Astrocyte of the cerebellum (primary cell): Measurements from ENCODE around the gene HARS1.
"Not testable (repeated sequence)": the region's sequence is repeated elsewhere in the genome, so short reads cannot be mapped to it uniquely, and the experiment has no call there.

Experiments used
- DNase-seq: peaks from one replicate; pipeline ENCODE4 v3.0.0-alpha.2; 2011; ENCODE audit warnings: low read depth
- H3K4me3 ChIP-seq: 2 replicates; pipeline ENCODE4 v1.5.1; 2011; ENCODE audit warnings: mild to moderate bottlenecking, low read depth, low read length, moderate library complexity
- in situ Hi-C: cut with HindIII; loops from 2 replicates; pipeline ENCODE4 v1.10.0; 2017; ENCODE audit warnings: low sequenced_read_pairs
- TF ChIP-seq, protein P1 (sequence below): IDR thresholded peaks from 2 replicates; pipeline ENCODE4 v1.5.1; 2012; ENCODE audit warnings: low read length, low read depth, moderate library complexity, mild to moderate bottlenecking; ENCODE audit errors: missing control alignments

HARS1 gene, protein sequence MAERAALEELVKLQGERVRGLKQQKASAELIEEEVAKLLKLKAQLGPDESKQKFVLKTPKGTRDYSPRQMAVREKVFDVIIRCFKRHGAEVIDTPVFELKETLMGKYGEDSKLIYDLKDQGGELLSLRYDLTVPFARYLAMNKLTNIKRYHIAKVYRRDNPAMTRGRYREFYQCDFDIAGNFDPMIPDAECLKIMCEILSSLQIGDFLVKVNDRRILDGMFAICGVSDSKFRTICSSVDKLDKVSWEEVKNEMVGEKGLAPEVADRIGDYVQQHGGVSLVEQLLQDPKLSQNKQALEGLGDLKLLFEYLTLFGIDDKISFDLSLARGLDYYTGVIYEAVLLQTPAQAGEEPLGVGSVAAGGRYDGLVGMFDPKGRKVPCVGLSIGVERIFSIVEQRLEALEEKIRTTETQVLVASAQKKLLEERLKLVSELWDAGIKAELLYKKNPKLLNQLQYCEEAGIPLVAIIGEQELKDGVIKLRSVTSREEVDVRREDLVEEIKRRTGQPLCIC

DNA sequence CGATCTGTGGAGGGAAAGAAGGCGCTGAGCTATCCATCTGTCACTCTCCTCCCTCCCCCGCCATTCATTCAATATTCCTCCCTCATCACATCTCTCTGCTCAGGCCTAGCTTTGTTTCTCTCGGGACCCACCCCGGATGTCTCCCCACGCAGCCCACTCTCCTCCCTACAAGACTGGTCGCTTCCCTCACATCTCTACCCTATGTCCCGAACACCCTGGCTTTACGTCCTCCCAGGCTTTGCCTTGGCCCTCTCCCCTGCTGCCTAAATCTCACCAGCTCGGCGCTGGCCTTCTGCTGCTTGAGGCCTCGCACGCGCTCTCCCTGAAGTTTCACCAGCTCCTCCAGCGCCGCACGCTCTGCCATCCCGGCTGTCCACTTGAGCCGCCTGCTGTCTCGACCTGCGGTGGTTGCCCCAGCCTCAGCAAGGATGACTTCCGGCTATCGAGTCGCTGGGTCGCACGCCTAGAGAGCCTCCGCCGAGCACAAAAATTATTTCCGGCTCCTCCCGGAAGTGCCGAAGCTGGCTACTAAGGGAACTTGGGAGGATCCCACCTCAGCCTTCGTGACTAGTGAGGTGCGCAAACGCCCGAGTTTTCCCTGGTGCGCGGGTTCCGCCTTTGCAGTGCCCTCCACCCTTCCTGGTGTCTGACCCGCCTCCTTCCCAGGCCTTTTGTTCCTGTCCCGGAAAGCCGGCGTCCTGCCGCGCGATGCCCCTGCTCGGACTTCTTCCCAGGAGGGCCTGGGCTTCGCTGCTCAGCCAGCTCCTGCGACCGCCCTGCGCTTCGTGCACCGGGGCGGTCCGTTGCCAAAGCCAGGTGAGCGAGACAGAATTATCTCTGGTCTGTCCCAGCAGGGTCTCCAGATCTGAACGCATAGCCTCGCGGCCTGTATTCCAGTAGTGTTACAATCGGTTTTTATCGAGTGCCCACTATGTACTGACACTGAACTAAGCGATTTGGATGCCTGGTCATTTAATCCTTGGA lies at the start of gene HARS1, which contains the start of gene HARS2:
Gene HARS1 (minus strand): TSS at position 430 of the 984 bp plus-strand sequence. CDS start 66 bp downstream, at position 364.
Gene HARS2 (plus strand): TSS at position 515 of the 984 bp plus-strand sequence. CDS start 194 bp downstream, at position 709.
- TF ChIP-seq, protein P1, sequence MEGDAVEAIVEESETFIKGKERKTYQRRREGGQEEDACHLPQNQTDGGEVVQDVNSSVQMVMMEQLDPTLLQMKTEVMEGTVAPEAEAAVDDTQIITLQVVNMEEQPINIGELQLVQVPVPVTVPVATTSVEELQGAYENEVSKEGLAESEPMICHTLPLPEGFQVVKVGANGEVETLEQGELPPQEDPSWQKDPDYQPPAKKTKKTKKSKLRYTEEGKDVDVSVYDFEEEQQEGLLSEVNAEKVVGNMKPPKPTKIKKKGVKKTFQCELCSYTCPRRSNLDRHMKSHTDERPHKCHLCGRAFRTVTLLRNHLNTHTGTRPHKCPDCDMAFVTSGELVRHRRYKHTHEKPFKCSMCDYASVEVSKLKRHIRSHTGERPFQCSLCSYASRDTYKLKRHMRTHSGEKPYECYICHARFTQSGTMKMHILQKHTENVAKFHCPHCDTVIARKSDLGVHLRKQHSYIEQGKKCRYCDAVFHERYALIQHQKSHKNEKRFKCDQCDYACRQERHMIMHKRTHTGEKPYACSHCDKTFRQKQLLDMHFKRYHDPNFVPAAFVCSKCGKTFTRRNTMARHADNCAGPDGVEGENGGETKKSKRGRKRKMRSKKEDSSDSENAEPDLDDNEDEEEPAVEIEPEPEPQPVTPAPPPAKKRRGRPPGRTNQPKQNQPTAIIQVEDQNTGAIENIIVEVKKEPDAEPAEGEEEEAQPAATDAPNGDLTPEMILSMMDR, result no peak
- in situ Hi-C loops, result no loop called here

DNA sequence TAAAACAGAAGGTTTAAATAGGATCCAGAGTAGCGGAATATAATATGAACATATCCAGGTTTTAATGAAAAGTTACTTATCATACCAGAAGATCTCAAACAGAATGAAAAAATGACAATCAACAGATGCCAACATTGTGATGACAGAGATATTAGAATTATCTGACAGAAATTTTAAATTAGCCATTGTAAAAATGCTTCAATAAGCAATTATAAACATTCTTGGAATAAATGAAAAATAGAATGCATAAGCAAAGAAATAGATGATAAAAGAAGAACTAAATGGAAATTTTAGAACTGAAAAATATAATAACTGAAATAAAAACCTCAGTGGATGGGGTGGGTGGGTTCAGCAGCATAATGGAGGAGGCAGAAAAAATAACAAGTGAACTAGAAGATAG lies 46.3 kb upstream of the HARS1 start:
- in situ Hi-C loops, result no loop called here
- TF ChIP-seq, protein P1, result no peak
- no peak overlapping the region for H3K4me3 ChIP-seq
- no peak for DNase-seq

More for the DNA sequence above, at the start of gene HARS1, which contains the start of gene HARS2:
- DNase-seq, result peak; percentile 82
- H3K4me3 ChIP-seq, result peak within 1 kb of the TSS; percentile 95

DNA sequence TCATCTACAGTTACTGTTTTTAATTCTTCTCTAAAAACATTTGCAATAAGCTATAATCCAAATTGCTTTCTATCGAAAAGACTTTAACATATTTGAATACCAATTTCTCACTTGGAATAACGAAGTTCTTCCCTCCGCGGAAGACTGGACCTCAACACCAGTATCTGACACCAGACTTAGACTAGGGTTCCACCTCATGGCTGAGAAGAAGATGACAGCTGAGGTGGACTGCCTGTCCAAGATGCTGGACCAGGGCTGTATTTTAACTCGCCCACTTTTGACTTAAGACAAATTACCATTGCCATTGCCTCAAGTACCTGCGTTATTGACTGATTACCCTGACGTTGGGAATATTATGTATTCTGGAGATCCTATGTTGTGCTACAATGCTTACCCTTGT lies 43.2 kb upstream of the HARS1 start:
- DNase-seq, result no peak
- in situ Hi-C loops, result no loop called here
- no peak overlapping the region for H3K4me3 ChIP-seq
- TF ChIP-seq, protein P1, result peak; percentile 11

DNA sequence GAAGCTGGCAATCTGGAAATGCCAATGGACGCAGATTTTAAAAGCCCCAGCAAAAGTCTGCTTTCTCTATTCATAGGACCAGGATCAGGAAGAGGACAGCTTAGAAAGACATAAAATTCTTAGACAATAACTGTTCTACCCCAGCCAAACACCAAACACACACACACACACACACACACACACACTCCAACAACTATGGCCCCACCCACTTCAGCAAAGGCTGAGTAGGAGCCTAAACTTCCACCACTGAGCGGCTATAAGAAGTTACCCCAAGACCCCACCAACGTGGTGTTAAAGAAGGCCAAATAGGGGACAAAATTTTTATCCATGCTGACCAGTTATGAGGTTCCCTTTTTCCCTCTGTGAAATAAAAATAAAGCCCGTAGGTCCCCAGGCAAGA lies 41.9 kb upstream of the HARS1 start:
- TF ChIP-seq, protein P1, result no peak
- no peak for DNase-seq
- in situ Hi-C loops, result no loop called here

DNA sequence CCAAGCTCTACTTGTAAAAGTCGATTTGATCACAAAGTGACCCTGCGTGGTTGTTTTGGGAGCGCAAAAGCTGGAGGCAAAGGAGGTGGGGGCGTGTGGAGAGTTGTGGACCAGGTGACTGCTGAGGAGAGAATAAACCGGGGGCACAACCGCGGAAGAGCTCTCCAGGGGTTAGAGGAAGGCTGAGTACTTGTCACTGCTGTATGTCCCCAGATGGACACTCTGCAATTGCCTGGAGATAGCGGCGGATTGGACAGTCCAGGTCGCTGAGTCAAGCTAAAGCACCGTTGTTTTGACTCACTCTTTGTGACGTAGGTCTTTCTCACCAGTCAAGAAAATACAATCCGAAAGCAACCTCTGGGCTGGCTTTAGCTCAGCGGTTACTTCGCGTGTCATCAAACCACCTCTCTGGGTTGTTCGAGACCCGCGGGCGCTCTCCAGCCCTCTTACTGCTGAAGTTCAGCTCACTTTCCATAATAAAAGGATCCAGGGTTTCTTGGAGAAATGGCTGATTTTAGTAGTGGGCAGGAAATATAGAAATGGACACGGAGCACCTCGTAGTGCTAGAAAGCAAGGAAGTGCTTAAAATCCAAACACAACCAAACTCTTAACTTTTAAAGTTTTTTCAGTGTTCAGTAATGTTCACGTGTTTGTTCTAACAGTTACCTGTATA lies 34.8 kb upstream of the HARS1 start:
- TF ChIP-seq, protein P1, result no peak
- in situ Hi-C loops, result no loop called here
- peak overlapping the region; percentile 42 for H3K4me3 ChIP-seq
- peak; percentile 77 for DNase-seq

More for the DNA sequence above, 41.9 kb upstream of the HARS1 start:
- no peak overlapping the region for H3K4me3 ChIP-seq

DNA sequence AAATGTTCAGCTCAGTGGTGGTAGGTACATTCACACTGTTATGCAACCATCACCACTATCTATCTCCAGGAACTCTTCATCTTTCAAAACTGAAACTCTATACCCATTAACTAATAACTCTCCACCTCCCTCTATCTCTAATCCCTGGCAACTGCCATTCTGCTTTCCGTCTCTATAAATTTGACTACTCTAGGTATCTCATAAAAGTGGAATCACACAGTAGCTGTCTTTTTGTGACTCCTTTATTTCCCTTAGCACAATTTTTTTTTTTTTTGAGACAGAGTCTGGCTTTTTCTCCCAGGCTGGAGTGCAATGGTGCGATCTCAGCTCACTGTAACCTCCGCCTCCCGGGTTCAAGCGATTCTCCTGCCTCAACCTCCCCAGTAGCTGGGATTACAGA lies 30.2 kb upstream of the HARS1 start:
- in situ Hi-C loops, DNase-seq, H3K4me3 ChIP-seq: not testable (repeated sequence)

DNA sequence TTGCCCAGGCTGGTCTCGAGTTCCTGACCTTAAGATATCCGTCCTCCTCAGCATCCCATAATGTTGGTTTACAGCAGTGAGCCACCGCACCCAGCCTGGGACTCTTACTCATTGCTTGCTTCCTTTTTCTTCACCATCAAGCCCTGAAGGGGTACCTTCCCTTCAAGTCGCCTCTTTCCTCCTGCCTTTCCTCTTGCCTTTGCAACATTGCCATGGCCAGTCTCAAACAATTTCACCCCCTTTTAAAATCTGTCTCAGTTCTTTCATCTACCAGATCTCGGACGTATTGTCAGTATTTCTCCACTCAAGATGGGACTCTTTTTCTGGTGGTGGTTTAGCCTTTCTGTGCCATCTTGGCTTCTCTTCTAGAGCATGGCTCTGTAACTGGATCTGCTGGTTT lies 29.6 kb upstream of the HARS1 start:
- in situ Hi-C loops, H3K4me3 ChIP-seq, DNase-seq: not testable (repeated sequence)
